PFSK-1 (cell line): ENCODE data around the gene KRTCAP2.

Experiments used
- FOXP2 ChIP-seq: optimal IDR thresholded peaks from 2 replicates; pipeline ENCODE3; 2011; ENCODE audit warnings: borderline replicate concordance, control low read depth, inconsistent platforms; ENCODE audit not compliant: insufficient read depth; ENCODE audit errors: extremely low read length, extremely low read depth
- POLR2AphosphoS5 ChIP-seq: IDR thresholded peaks from 2 replicates; pipeline ENCODE4 v1.6.1; 2012; ENCODE audit warnings: low read depth, mild to moderate bottlenecking, control low read depth, low read length, moderate library complexity
- SIN3A ChIP-seq: IDR thresholded peaks from 2 replicates; pipeline ENCODE4 v1.6.1; 2012; ENCODE audit warnings: mild to moderate bottlenecking, low read length, moderate library complexity, borderline replicate concordance; ENCODE audit not compliant: insufficient read depth
- TAF1 ChIP-seq: IDR thresholded peaks from 2 replicates; pipeline ENCODE4 v1.6.1; 2012; ENCODE audit warnings: low read length, control low read depth, borderline replicate concordance; ENCODE audit not compliant: insufficient read depth
- TF ChIP-seq, protein P1 (sequence below), 2 experiments: IDR thresholded peaks; 2 replicates each; pipeline versions ENCODE4 v1.6.1 to v1.8.0; 2011 to 2012; ENCODE audit warnings: low read depth in 2 of 2, low read length in 2 of 2, control low read depth in 1 of 2, inconsistent platforms in 1 of 2, mild to moderate bottlenecking in 1 of 2, moderate library complexity in 1 of 2; ENCODE audit not compliant: insufficient read depth in 1 of 2

KRTCAP2 gene

DNA sequence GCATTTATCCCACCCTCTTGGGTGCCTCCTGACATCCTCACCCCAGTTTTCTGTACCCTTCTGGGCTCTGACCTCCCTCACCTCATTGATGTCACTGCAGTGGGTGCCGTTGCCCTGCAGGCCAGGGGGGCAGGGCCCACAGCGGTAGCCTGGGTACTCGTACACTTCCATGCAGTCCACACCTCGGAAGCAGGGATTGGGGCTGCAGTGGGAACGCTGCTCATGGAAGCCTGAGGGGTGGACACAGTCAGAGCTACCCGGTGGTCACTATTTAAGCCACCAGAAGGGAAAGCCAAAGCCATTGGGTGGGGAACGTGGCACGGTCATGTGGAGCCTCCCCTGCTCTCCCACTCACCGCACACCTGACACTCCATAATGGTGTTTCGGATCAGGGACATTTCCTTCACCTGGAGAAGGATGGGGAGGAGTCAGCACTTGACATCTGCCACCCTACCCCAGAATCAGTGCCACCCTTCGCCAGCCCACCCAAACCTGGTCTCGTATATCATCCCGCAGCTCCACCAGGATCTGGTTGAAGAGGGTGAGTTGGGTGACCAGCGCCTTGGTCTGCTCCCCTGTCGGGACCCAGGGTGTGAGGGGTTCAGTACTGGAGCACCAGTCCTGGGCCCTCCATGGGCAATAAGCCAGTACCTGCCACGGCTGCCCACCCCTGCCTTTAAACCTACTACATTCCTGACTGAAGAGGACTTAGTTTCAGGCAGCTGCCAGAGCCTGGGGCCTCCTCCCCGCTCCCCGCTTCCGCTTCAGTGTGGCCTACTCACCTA lies 29.8 kb upstream of the KRTCAP2 start:
- no peak for TF ChIP-seq POLR2AphosphoS5
- no peak for TF ChIP-seq FOXP2
- TF ChIP-seq, protein P1, sequence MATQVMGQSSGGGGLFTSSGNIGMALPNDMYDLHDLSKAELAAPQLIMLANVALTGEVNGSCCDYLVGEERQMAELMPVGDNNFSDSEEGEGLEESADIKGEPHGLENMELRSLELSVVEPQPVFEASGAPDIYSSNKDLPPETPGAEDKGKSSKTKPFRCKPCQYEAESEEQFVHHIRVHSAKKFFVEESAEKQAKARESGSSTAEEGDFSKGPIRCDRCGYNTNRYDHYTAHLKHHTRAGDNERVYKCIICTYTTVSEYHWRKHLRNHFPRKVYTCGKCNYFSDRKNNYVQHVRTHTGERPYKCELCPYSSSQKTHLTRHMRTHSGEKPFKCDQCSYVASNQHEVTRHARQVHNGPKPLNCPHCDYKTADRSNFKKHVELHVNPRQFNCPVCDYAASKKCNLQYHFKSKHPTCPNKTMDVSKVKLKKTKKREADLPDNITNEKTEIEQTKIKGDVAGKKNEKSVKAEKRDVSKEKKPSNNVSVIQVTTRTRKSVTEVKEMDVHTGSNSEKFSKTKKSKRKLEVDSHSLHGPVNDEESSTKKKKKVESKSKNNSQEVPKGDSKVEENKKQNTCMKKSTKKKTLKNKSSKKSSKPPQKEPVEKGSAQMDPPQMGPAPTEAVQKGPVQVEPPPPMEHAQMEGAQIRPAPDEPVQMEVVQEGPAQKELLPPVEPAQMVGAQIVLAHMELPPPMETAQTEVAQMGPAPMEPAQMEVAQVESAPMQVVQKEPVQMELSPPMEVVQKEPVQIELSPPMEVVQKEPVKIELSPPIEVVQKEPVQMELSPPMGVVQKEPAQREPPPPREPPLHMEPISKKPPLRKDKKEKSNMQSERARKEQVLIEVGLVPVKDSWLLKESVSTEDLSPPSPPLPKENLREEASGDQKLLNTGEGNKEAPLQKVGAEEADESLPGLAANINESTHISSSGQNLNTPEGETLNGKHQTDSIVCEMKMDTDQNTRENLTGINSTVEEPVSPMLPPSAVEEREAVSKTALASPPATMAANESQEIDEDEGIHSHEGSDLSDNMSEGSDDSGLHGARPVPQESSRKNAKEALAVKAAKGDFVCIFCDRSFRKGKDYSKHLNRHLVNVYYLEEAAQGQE (IDR thresholded peaks at IDR 0.05; ENCODE audit: insufficient read depth in 1 of 2, low read depth in 2 of 2, low read length in 2 of 2) = no peak
- TF ChIP-seq TAF1 = no peak
- TF ChIP-seq SIN3A = no peak

DNA sequence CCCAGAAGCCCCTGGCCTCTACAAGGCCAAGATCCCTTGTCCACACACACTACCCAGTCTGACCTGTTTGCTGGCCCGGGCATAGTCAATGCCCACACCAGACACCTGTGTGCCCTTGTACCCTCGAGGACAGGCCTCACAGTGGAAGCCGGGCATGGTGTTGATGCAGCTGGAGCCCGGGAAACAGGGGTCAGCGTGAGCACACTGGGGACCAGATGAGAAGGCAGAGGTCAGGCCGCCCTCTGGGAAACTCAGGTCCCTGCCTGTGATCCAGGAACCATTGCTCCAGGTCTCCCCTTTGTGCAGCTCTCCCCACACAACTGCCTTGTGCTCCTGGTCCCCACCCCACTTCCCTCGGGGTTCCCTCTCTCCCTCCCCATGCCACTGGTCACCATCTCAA lies 29.1 kb upstream of the KRTCAP2 start:
- no peak for TF ChIP-seq SIN3A
- no peak for TF ChIP-seq POLR2AphosphoS5
- TF ChIP-seq, protein P1 (IDR thresholded peaks at IDR 0.05; ENCODE audit: insufficient read depth in 1 of 2, low read depth in 2 of 2, low read length in 2 of 2) = no peak
- TF ChIP-seq FOXP2 = no peak
- TF ChIP-seq TAF1 = no peak

DNA sequence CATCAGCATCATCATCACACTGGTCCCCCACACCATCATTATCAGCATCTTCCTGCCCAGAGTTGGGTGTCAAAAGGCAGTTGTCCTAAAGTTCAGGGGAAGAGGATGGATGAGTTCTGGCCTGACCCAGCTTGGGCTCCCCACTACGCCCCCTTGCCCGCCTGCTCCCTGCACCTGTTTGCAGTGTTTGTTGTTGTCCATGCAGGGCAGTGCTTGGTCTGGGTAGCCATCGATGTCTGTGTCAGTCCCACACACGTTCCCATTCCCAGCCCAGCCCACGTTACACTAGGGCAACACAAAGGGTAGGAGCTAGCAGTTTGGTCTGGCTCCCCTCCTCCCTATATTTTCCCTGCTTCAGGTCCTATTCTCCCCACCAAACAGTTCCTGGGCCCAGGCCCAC lies 27.8 kb upstream of the KRTCAP2 start:
- TF ChIP-seq, protein P1 (IDR thresholded peaks at IDR 0.05; ENCODE audit: insufficient read depth in 1 of 2, low read depth in 2 of 2, low read length in 2 of 2) = no peak
- TF ChIP-seq TAF1 = no peak
- TF ChIP-seq POLR2AphosphoS5 = no peak
- no peak for TF ChIP-seq SIN3A
- no peak for TF ChIP-seq FOXP2

DNA sequence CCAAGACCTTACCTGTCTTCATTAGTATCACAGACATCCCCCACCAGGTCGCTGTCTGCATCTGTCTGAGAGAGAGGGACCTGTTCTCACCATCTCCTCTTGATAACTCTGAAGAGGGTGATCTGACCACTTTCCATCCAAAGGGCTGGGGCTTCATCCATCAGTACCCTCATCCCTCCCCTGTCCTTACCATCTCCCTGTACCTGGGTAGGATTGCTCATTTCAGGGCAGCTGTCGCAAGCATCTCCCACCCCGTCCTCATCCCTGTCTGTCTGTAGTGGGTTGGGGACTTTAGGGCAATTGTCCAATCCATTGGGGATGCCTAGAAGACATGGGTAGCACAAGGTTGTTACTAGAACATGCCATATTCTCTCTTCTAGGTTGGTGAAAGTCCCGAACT lies 26.7 kb upstream of the KRTCAP2 start:
- TF ChIP-seq FOXP2 = no peak
- TF ChIP-seq, protein P1 (IDR thresholded peaks at IDR 0.05; ENCODE audit: insufficient read depth in 1 of 2, low read depth in 2 of 2, low read length in 2 of 2) = no peak
- TF ChIP-seq TAF1 = no peak
- TF ChIP-seq SIN3A = no peak
- no peak for TF ChIP-seq POLR2AphosphoS5

DNA sequence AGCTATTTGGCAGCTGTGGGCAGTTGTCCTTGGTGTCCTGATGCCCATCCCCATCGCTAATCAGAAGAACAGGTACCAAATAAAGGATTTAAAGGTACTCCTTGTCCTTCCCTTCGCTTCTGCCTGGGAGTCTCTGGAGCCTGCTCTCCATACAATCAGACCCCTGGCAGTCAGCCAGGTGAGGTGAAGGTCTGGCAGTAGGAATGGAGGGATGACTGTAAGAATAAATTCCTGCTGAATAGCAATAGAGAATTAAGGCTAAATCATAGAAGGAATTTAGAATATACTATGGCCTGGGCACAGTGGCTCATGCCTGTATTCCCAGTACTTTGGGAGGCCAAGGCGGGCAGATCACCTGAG lies 25.4 kb upstream of the KRTCAP2 start:
- TF ChIP-seq TAF1 (no peak), FOXP2 (no peak)
